ENCODE results near the gene SRSF9.

Gene SRSF9

DNA sequence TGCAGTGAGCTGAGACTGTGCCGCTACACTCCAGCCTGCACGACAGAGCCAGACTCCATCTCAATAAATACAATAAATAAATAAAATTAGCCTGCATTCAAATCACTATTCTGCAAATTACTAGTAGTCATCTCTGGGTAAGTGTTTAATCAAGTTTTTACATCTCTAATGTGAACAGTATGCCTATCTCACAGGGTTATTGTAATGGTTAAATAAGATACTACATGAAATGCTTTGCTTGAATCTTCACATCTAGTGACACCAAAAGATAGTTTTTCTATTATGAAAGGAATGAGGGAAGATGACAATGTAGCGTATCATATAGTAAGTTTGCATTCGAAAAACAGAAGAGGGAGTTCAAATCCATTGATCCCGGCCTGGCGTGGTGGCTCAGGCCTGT is 2.1 kb downstream of the SRSF9 start:
- Histone ChIP-seq H3K4me2 (ENCODE audit: low read depth, low read length) (no peak overlapping the region), H3K27me3 (replicated peaks; ENCODE audit: insufficient read depth, low read length) (no peaks in the 10 kb centered on the region), H4K20me1 (ENCODE audit: insufficient read depth, low read length) (no peaks in the 10 kb centered on the region), H3F3A (ENCODE audit: insufficient read depth, low read length) (0 out of 2 replicates have a peak, but pooled peaks cover 3% of the 10 kb centered on the region), H3K36me3 (replicated peaks; ENCODE audit: insufficient read depth, low read length) (no peaks in the 10 kb centered on the region), H3K9me2 (replicated peaks; ENCODE audit: insufficient read depth, low read length) (no peaks in the 10 kb centered on the region), H3K9me3 (replicated peaks; ENCODE audit: insufficient read depth, low read length) (no peaks in the 10 kb centered on the region), H3K4me3 (ENCODE audit: low read length) (no peak overlapping the region), H3K9ac (ENCODE audit: low read length) (no peak overlapping the region), H3K4me1 (ENCODE audit: low read length) (no peaks in the 10 kb centered on the region), H3K27ac (ENCODE audit: low read length) (no peak overlapping the region), H2AFZ (ENCODE audit: low read length) (no peak overlapping the region), H3K79me2 (ENCODE audit: low read length) (peaks cover 58% of the 10 kb centered on the region)
- TF ChIP-seq EZH2 (optimal IDR thresholded peaks at IDR 0.05; ENCODE audit: low read depth, low read length) (no peak), EZH2phosphoT487 (IDR thresholded peaks at IDR 0.05; ENCODE audit: low read length) (no peak)
- TF ChIP-seq, protein P1, sequence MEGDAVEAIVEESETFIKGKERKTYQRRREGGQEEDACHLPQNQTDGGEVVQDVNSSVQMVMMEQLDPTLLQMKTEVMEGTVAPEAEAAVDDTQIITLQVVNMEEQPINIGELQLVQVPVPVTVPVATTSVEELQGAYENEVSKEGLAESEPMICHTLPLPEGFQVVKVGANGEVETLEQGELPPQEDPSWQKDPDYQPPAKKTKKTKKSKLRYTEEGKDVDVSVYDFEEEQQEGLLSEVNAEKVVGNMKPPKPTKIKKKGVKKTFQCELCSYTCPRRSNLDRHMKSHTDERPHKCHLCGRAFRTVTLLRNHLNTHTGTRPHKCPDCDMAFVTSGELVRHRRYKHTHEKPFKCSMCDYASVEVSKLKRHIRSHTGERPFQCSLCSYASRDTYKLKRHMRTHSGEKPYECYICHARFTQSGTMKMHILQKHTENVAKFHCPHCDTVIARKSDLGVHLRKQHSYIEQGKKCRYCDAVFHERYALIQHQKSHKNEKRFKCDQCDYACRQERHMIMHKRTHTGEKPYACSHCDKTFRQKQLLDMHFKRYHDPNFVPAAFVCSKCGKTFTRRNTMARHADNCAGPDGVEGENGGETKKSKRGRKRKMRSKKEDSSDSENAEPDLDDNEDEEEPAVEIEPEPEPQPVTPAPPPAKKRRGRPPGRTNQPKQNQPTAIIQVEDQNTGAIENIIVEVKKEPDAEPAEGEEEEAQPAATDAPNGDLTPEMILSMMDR (IDR thresholded peaks at IDR 0.05; ENCODE audit: low read length) = no peak
- DNase-seq = no peak

DNA sequence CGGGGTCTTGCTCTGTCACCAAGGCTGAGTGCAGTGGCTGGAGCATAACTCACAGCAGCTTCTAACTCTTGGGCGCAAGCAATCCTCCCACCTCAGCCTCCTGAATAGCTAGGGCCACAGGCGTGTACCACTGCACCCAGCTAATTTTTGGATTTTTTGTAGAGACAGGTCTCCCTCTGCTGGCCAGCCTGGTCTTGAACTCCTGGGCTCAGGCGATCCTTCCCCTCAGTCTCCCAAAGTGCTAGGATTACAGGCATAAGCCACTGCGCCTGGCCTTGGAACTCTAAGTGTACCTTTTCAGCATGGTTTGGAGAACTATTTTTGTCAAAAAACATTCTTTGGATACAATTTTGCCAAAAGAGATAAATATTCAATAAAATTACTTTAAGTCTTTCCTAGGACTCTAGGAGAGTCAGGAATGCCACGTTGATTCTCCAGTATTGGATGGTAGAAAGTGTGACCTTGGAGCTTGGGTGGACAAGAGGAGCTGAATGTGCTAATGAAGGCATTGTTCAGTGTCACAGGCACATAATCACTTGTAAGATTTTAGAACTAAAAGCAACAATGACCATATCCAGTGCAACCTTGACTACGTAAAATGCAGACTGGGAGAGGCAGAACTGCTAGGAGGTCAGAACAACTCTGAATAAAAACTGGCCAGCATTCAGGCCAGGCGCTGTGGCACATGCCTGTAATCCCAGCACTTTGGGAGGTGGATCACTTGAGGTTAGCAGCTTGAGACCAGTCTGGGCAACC is 2.8 kb downstream of the SRSF9 start:
- no peak overlapping the region for H3K4me3 ChIP-seq (ENCODE audit: low read length)
- H3K79me2 ChIP-seq (ENCODE audit: low read length) = peaks cover 60% of the 10 kb centered on the region
- TF ChIP-seq EZH2 (optimal IDR thresholded peaks at IDR 0.05; ENCODE audit: low read depth, low read length) = no peak
- TF ChIP-seq, protein P1 (IDR thresholded peaks at IDR 0.05; ENCODE audit: low read length) = peak; percentile 32
- no peaks in the 10 kb centered on the region for H3K9me3 ChIP-seq (replicated peaks; ENCODE audit: insufficient read depth, low read length)
- H3K9ac ChIP-seq (ENCODE audit: low read length) = no peak overlapping the region
- H3K27ac ChIP-seq (ENCODE audit: low read length) = no peak overlapping the region
- no peaks in the 10 kb centered on the region for H3K36me3 ChIP-seq (replicated peaks; ENCODE audit: insufficient read depth, low read length)
- H3K9me2 ChIP-seq (replicated peaks; ENCODE audit: insufficient read depth, low read length) = no peaks in the 10 kb centered on the region
- no peak for DNase-seq
- 0 out of 2 replicates have a peak, but pooled peaks cover 3% of the 10 kb centered on the region for H3F3A ChIP-seq (ENCODE audit: insufficient read depth, low read length)
- no peaks in the 10 kb centered on the region for H3K4me1 ChIP-seq (ENCODE audit: low read length)
- H2AFZ ChIP-seq (ENCODE audit: low read length) = no peak overlapping the region
- no peak overlapping the region for H3K4me2 ChIP-seq (ENCODE audit: low read depth, low read length)
- no peaks in the 10 kb centered on the region for H4K20me1 ChIP-seq (ENCODE audit: insufficient read depth, low read length)
- no peaks in the 10 kb centered on the region for H3K27me3 ChIP-seq (replicated peaks; ENCODE audit: insufficient read depth, low read length)

DNA sequence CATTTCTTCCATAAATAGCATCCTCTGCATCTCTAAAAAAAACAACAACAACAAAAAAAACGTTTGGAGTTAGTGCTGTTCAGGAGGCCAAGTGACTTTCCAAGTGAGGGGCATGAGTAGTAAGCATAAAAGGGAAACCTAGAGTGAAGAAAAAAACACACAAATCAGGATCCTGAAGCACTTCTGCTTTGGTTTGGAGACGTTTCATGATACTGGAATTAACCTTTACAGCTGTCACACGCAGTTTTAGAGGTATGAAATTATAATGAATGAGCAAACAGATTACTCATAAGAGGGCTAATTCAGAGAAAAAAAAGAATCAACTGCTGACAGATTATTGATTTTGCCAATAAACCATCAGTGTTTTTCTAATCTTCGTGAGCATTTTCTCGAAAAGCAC is 3.8 kb downstream of the SRSF9 start:
- H3K27me3 ChIP-seq (replicated peaks; ENCODE audit: insufficient read depth, low read length) = no peaks in the 10 kb centered on the region
- H3K27ac ChIP-seq (ENCODE audit: low read length) = no peak overlapping the region
- no peaks in the 10 kb centered on the region for H3K9me3 ChIP-seq (replicated peaks; ENCODE audit: insufficient read depth, low read length)
- H4K20me1 ChIP-seq (ENCODE audit: insufficient read depth, low read length) = no peaks in the 10 kb centered on the region
- H3K4me1 ChIP-seq (ENCODE audit: low read length) = no peaks in the 10 kb centered on the region
- TF ChIP-seq EZH2 (optimal IDR thresholded peaks at IDR 0.05; ENCODE audit: low read depth, low read length) = no peak
- peaks cover 60% of the 10 kb centered on the region for H3K79me2 ChIP-seq (ENCODE audit: low read length)
- H3F3A ChIP-seq (ENCODE audit: insufficient read depth, low read length) = 0 out of 2 replicates have a peak, but pooled peaks cover 3% of the 10 kb centered on the region
- H3K9ac ChIP-seq (ENCODE audit: low read length) = no peak overlapping the region
- no peak overlapping the region for H2AFZ ChIP-seq (ENCODE audit: low read length)
- no peaks in the 10 kb centered on the region for H3K36me3 ChIP-seq (replicated peaks; ENCODE audit: insufficient read depth, low read length)
- DNase-seq = no peak
- no peak overlapping the region for H3K4me3 ChIP-seq (ENCODE audit: low read length)
- H3K9me2 ChIP-seq (replicated peaks; ENCODE audit: insufficient read depth, low read length) = no peaks in the 10 kb centered on the region
- no peak overlapping the region for H3K4me2 ChIP-seq (ENCODE audit: low read depth, low read length)

DNA sequence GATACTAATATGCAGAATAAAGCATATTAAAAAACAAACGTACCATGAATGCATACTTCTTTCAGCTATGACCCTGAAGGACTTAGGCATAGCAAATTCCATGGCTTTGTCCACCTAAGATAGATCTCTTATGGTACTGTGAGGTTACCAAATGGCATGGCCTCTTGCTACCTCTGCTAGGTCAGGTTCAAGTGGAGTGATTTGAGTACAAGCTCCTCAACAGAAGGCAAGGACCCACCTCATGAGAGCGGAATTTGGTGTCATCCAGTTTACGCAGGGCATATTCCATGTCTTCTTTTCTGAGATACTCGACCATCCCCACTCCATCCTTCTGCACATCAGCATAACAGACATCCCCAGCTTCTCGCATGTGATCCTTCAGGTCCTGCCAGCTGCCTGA is 5.8 kb downstream of the SRSF9 start:
- H3K4me2 ChIP-seq (ENCODE audit: low read depth, low read length) = no peak overlapping the region

More for the DNA sequence above, 5.8 kb downstream of the SRSF9 start:
- DNase-seq = no peak
- Histone ChIP-seq H3K9me3 (replicated peaks; ENCODE audit: insufficient read depth, low read length) (no peaks in the 10 kb centered on the region), H3K27ac (ENCODE audit: low read length) (no peak overlapping the region), H3F3A (ENCODE audit: insufficient read depth, low read length) (0 out of 2 replicates have a peak, but pooled peaks cover 3% of the 10 kb centered on the region), H3K9me2 (replicated peaks; ENCODE audit: insufficient read depth, low read length) (no peaks in the 10 kb centered on the region), H3K79me2 (ENCODE audit: low read length) (peaks cover 56% of the 10 kb centered on the region), H3K4me3 (ENCODE audit: low read length) (no peak overlapping the region), H2AFZ (ENCODE audit: low read length) (no peak overlapping the region), H3K27me3 (replicated peaks; ENCODE audit: insufficient read depth, low read length) (no peaks in the 10 kb centered on the region), H3K36me3 (replicated peaks; ENCODE audit: insufficient read depth, low read length) (no peaks in the 10 kb centered on the region), H3K4me1 (ENCODE audit: low read length) (no peaks in the 10 kb centered on the region), H3K9ac (ENCODE audit: low read length) (no peak overlapping the region), H4K20me1 (ENCODE audit: insufficient read depth, low read length) (no peaks in the 10 kb centered on the region)
- TF ChIP-seq, protein P1 (IDR thresholded peaks at IDR 0.05; ENCODE audit: low read length) = no peak
- TF ChIP-seq EZH2 (optimal IDR thresholded peaks at IDR 0.05; ENCODE audit: low read depth, low read length) (no peak), EZH2phosphoT487 (IDR thresholded peaks at IDR 0.05; ENCODE audit: low read length) (no peak)
